ENCODE data around the gene DIP2C. TPM values are rescaled to one million over a fixed set of nuclear protein-coding genes. Genes with fewer than 3 reads are reported as not detected.

Gene DIP2C
- polyA plus RNA-seq, 3 donors: 0.11 TPM; not detected in 2

GRCh38 chr10:437698-438490 is 251.6 kb downstream of the DIP2C start:
- Histone ChIP-seq H3K9me3 (replicated peaks in 1 of 2; ENCODE audit: control insufficient read depth in 1 of 2, insufficient read depth in 1 of 2, low read length in 2 of 2) (no peaks in the 10 kb centered on the region), H3K4me1 (ENCODE audit: control insufficient read depth in 1 of 2, insufficient read depth in 2 of 2, low read length in 2 of 2) (no peaks in the 10 kb centered on the region), H3K27ac (ENCODE audit: low read depth in 1 of 2, low read length in 2 of 2) (no peak overlapping the region), H3K4me3 (replicated peaks in 1 of 3; ENCODE audit: low read depth in 2 of 3, low read length in 3 of 3) (no peak overlapping the region), H3K27me3 (ENCODE audit: control insufficient read depth in 2 of 2, insufficient read depth in 2 of 2, low read length in 2 of 2) (no peaks in the 10 kb centered on the region), H4K20me1 (ENCODE audit: insufficient read depth, low read length) (no peaks in the 10 kb centered on the region), H3K4me2 (replicated peaks; ENCODE audit: extremely low read depth, low read length, poor library complexity, severe bottlenecking) (no peak overlapping the region), H3K36me3 (replicated peaks in 1 of 2; ENCODE audit: control insufficient read depth in 1 of 2, insufficient read depth in 2 of 2, low read length in 2 of 2) (no peaks in the 10 kb centered on the region), H2AFZ (ENCODE audit: insufficient read depth, low read depth, low read length, poor library complexity, severe bottlenecking) (no peak overlapping the region), H3K9ac (ENCODE audit: insufficient read depth, low read length, poor library complexity, severe bottlenecking) (no peak overlapping the region), H3K79me2 (ENCODE audit: insufficient read depth, low read length) (no peaks in the 10 kb centered on the region)
- no peak for DNase-seq
- Mint-ChIP-seq H3K4me3 (no peak overlapping the region), H3K27ac (no peak overlapping the region), H3K9me3 (peaks cover 0 to 8% (median 0%) of the 10 kb centered on the region in 7 donors), H3K27me3 (ENCODE audit: low read depth in 3 of 3) (peaks cover 5 to 14% (median 7%) of the 10 kb centered on the region in 3 donors), H3K4me1 (no peaks in the 10 kb centered on the region), H3K36me3 (no peaks in the 10 kb centered on the region)
- no peak for TF ChIP-seq CTCF (IDR thresholded peaks at IDR 0.05)
- intact Hi-C loops (cut with micrococcal nuclease): no loop called here
- no CpG with 5 or more reads among the region's 3 CpGs for WGBS (ENCODE audit: insufficient coverage)

GRCh38 chr10:436911-437665 is 252.4 kb downstream of the DIP2C start:
- no peak for DNase-seq
- no peak overlapping the region for H2AFZ ChIP-seq (ENCODE audit: insufficient read depth, low read depth, low read length, poor library complexity, severe bottlenecking)
- no peak for TF ChIP-seq CTCF (IDR thresholded peaks at IDR 0.05)
- Mint-ChIP-seq H3K27me3 (ENCODE audit: low read depth in 3 of 3) (peaks cover 5 to 13% (median 7%) of the 10 kb centered on the region in 3 donors), H3K27ac (no peak overlapping the region), H3K4me3 (no peak overlapping the region), H3K9me3 (peaks cover 0 to 8% (median 0%) of the 10 kb centered on the region in 7 donors), H3K4me1 (no peaks in the 10 kb centered on the region), H3K36me3 (no peaks in the 10 kb centered on the region)
- H3K9ac ChIP-seq (ENCODE audit: insufficient read depth, low read length, poor library complexity, severe bottlenecking): no peak overlapping the region
- no peaks in the 10 kb centered on the region for H3K79me2 ChIP-seq (ENCODE audit: insufficient read depth, low read length)
- H3K9me3 ChIP-seq (replicated peaks in 1 of 2; ENCODE audit: control insufficient read depth in 1 of 2, insufficient read depth in 1 of 2, low read length in 2 of 2): no peaks in the 10 kb centered on the region
- 98% methylated on average over 8 of the region's 17 CpGs for WGBS (ENCODE audit: insufficient coverage)
- no peaks in the 10 kb centered on the region for H4K20me1 ChIP-seq (ENCODE audit: insufficient read depth, low read length)
- no peak overlapping the region for H3K27ac ChIP-seq (ENCODE audit: low read depth in 1 of 2, low read length in 2 of 2)
- H3K27me3 ChIP-seq (ENCODE audit: control insufficient read depth in 2 of 2, insufficient read depth in 2 of 2, low read length in 2 of 2): no peaks in the 10 kb centered on the region
- no peak overlapping the region for H3K4me3 ChIP-seq (replicated peaks in 1 of 3; ENCODE audit: low read depth in 2 of 3, low read length in 3 of 3)
- intact Hi-C loops (cut with micrococcal nuclease): no loop called here
- no peaks in the 10 kb centered on the region for H3K4me1 ChIP-seq (ENCODE audit: control insufficient read depth in 1 of 2, insufficient read depth in 2 of 2, low read length in 2 of 2)
- no peaks in the 10 kb centered on the region for H3K36me3 ChIP-seq (replicated peaks in 1 of 2; ENCODE audit: control insufficient read depth in 1 of 2, insufficient read depth in 2 of 2, low read length in 2 of 2)
- no peak overlapping the region for H3K4me2 ChIP-seq (replicated peaks; ENCODE audit: extremely low read depth, low read length, poor library complexity, severe bottlenecking)

Measured in CD14-positive monocyte (primary cell).